ENCODE measurements around the gene BTBD2. TPM values are rescaled to one million over a fixed set of nuclear protein-coding genes. Genes with fewer than 3 reads are reported as not detected.

Gene BTBD2
- total and polyA plus RNA-seq, 2 experiments from 2014 or later = 23.8 to 130 TPM

GRCh38 chr19:2032296-2032941 is 16.9 kb upstream of the BTBD2 start (continued):
- TF ChIP-seq ZNF462 (CRISPR knock-in tag; IDR thresholded peaks at IDR 0.05) (no peak), POLR2AphosphoS5 (IDR thresholded peaks at IDR 0.05; ENCODE audit: low read depth) (no peak), JUNB (IDR thresholded peaks at IDR 0.05; ENCODE audit: unreplicated experiment) (no peak), CTCF (conservative IDR thresholded peaks at IDR 0.05; ENCODE audit: low read depth in 2 of 2) (no peak), STAT1 (IDR thresholded peaks at IDR 0.05; ENCODE audit: unreplicated experiment) (no peak), EZH2 (IDR thresholded peaks at IDR 0.05; ENCODE audit: low read depth, unreplicated experiment) (no peak), NANOG (IDR thresholded peaks at IDR 0.05; ENCODE audit: borderline replicate concordance) (no peak)

GRCh38 chr19:2027361-2027760 is 11.8 kb upstream of the BTBD2 start:
- Histone ChIP-seq H4K20me1 (replicated peaks; ENCODE audit: insufficient read depth) (no peaks in the 10 kb centered on the region), H3K4me1 (ENCODE audit: insufficient read depth) (no peaks in the 10 kb centered on the region), H3K27ac (ENCODE audit: low read depth) (no peak overlapping the region), H3K36me3 (ENCODE audit: insufficient read depth) (no peaks in the 10 kb centered on the region), H3K9me2 (ENCODE audit: insufficient read depth) (no peaks in the 10 kb centered on the region), H3F3A (replicated peaks; ENCODE audit: low read depth) (peaks cover 10% of the 10 kb centered on the region; the same call in 1 of the 2 replicates), H3K27me3 (ENCODE audit: insufficient read depth) (no peaks in the 10 kb centered on the region), H3K4me3 (no peak overlapping the region), H2AFZ (no peak overlapping the region), H3K4me2 (no peak overlapping the region), H3K79me2 (replicated peaks; ENCODE audit: insufficient read depth) (no peaks in the 10 kb centered on the region)
- Mint-ChIP-seq H3K36me3 (ENCODE audit: low read depth) (peaks cover 12% of the 10 kb centered on the region; the same call in 2 of the 3 replicates), H3K27ac (no peak overlapping the region), H3K9me3 (peaks cover 17% of the 10 kb centered on the region), H3K27me3 (ENCODE audit: insufficient read depth, low read depth, poor library complexity) (peaks cover 10% of the 10 kb centered on the region), H3K4me1 (peaks cover 6% of the 10 kb centered on the region; the same call in 2 of the 3 replicates), H3K4me3 (no peak overlapping the region)
- ATAC-seq (no peak), DNase-seq (ENCODE audit: low spot score) (no peak)
- TF ChIP-seq EZH2 (IDR thresholded peaks at IDR 0.05; ENCODE audit: low read depth, unreplicated experiment) = no peak
- no peak for TF ChIP-seq CREB1 (CRISPR knock-in tag; IDR thresholded peaks at IDR 0.05; ENCODE audit: low read depth)
- no peak for TF ChIP-seq ETS1 (IDR thresholded peaks at IDR 0.05)
- TF ChIP-seq ZNF331 (CRISPR knock-in tag; IDR thresholded peaks at IDR 0.05; ENCODE audit: low read depth) = no peak
- no peak for TF ChIP-seq REST (IDR thresholded peaks at IDR 0.05; ENCODE audit: unreplicated experiment)
